Activated naive CD4-positive, alpha-beta T cell treated with anti-CD3 and anti-CD28 coated beads, Interleukin-2, amount 50 U/mL, for 72 hours (primary cell): ENCODE results near the gene RGS18. TPM values are rescaled to one million over a fixed set of nuclear protein-coding genes. Genes with fewer than 3 reads are reported as not detected.
A peak's percentile ranks its signal among the peaks of the same experiment; 100 is the strongest.
"Not testable (repeated sequence)": the region's sequence is repeated elsewhere in the genome, so short reads cannot be mapped to it uniquely, and the experiment has no call there.

Experiments
- ATAC-seq, 2 donors: fragments of 150-1000 bp; cut with Tn5 transposase; 2 replicates each; pipeline ENCODE4 v1.10.0; 2021; ENCODE audit warnings: mild to moderate bottlenecking in 2 of 2, moderate library complexity in 2 of 2
- DNase-seq, 2 donors: peaks; one replicate each; pipeline ENCODE4 v3.0.0; 2021 to 2022; ENCODE audit warnings: low spot score in 2 of 2
- H3K27ac Mint-ChIP-seq, 2 donors: one replicate each; pipeline ENCODE4 v1.8.0; 2022; ENCODE audit warnings: mild to moderate bottlenecking in 2 of 2, mixed read lengths in 2 of 2
- H3K36me3 Mint-ChIP-seq, 2 donors: one replicate each; pipeline ENCODE4 v1.8.0; 2022; ENCODE audit warnings: mixed read lengths in 2 of 2
- H3K9me3 Mint-ChIP-seq, 2 donors: one replicate each; pipeline ENCODE4 v1.8.0; 2022; ENCODE audit warnings: mixed read lengths in 2 of 2
- total RNA-seq, 2 donors: library from RNA; stranded (reverse); gene quantifications; one replicate each; pipeline ENCODE4 v1.2.3, GENCODE V29; 2022

Gene RGS18
- total RNA-seq, 2 donors from 2014 or later = 0.09 TPM; not detected in 1

DNA sequence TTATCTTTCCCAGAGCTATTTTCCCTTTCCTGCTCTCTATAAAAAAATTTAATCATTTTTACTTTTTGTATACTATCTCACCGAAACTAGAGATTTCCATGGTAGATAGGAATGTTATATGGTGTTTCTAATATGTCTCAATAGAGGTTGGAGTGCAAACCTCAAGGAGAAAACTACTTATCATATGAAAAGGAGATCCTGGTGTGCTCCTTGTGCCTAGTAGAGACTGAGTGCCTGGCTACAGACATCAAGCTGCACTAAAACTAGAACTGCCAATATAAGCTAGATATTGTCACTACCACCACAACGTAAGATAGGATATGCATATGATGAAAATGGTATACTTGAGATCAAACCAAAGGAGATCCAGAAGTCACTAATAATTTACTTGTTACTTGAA, 67.0 kb downstream of the RGS18 start:
- DNase-seq (no peak), ATAC-seq (no peak)
- H3K36me3 Mint-ChIP-seq = no peaks in the 10 kb centered on the region
- H3K27ac Mint-ChIP-seq = no peak overlapping the region
- peaks cover 4 to 6% of the 10 kb centered on the region in 2 donors for H3K9me3 Mint-ChIP-seq

DNA sequence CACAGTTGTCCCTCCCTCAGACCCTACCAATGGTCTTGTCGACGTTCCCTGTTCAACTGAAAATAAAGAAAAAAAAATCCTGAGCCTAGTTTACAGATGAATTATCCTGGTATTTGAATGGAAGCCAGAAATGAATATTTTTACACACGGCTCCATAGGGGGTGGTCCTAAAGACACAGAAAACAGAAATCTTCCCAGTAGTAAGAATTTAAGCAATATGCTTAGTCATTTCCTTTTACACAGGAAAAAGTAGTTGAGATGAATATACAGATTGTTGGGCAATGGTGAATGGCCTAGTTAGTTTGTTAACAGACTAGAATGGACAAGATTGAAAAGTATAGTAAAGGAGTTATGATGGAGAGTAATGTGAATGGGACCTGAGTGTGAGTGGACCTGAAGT, 67.4 kb downstream of the RGS18 start:
- DNase-seq = no peak
- peak overlapping the region in 1 of 2 donors; percentile 11 for H3K27ac Mint-ChIP-seq
- no peaks in the 10 kb centered on the region for H3K36me3 Mint-ChIP-seq
- ATAC-seq = no peak
- peaks cover 1 to 4% of the 10 kb centered on the region in 2 donors for H3K9me3 Mint-ChIP-seq

DNA sequence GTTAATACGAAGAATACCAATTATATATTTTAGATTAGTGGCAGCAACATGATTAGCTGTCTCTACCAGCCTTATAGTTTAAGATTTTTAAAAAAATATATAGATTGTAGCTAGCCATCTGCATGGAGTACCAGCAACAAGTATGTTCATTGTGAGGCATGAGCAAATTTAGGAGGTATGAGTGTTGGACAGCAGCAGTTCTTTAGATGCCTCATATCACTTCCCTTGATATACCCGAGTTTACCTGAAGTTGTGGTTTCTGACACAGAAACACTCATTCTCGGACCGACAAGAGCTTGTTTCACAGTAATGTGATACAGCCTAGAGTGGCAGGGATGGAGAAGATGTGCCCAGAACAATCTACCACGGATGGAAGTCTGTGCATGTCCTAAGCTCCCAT, 69.1 kb downstream of the RGS18 start:
- Mint-ChIP-seq H3K27ac (no peak overlapping the region), H3K36me3 (no peaks in the 10 kb centered on the region), H3K9me3 (peaks cover 0 to 4% of the 10 kb centered on the region in 2 donors)
- no peak for DNase-seq
- no peak for ATAC-seq

DNA sequence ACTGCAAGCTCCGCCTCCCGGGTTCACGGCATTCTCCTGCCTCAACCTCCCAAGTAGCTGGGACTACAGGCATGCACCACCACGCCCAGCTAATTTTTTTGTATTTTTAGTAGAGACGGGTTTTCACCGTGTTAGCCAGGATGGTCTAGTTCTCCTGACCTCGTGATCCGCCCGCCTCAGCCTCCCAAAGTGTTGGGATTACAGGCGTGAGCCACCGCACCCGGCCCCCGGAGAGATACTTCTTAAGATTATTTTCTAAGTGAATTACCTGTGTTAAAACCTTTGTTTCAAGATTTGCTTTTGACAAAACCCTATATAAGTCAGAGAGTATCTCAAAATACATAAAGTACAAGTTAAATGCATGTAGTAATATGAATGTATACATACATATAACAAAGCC, 69.7 kb downstream of the RGS18 start:
- not testable (repeated sequence) for H3K36me3 Mint-ChIP-seq, ATAC-seq, DNase-seq, H3K27ac Mint-ChIP-seq, H3K9me3 Mint-ChIP-seq

DNA sequence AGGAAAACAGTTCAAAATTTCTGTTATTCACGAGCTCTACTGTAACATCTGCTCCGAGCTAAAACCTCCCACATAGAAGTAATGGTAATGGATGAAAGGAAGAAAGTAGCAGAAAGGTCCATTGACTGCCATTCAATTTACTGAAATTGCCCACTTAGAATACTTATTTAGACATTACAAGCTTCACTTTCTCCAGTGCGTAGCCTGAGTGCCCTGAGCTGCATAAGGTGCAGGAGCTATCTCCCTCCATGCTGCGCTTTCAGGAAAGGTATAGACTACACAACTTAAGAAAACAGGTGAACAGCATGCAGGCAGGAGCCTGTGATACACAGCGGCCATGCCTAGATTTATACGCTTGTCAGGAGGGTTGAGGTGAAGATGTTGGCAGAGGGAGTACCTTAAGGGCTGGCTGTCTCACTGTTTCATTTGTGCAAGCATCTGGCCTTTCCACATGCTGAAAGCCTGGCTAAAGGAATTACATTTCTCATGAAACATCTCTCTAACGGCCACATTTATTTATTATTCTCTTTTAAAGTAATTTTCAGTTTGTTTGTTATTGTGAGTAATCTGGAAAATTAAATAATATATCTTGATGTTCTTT, 74.7 kb downstream of the RGS18 start:
- Mint-ChIP-seq H3K36me3 (no peaks in the 10 kb centered on the region), H3K9me3 (peaks cover 0 to 5% of the 10 kb centered on the region in 2 donors), H3K27ac (no peak overlapping the region)

GRCh38 chr1:192235127-192235526, 76.9 kb downstream of the RGS18 start:
- ATAC-seq (no peak), DNase-seq (no peak)
- H3K9me3 Mint-ChIP-seq = peaks cover 0 to 5% of the 10 kb centered on the region in 2 donors
- H3K36me3 Mint-ChIP-seq = no peaks in the 10 kb centered on the region
- H3K27ac Mint-ChIP-seq = no peak overlapping the region

More for the DNA sequence above, 74.7 kb downstream of the RGS18 start:
- no peak for ATAC-seq
- no peak for DNase-seq

Other genes starting within 250 kb of the RGS18 start
- gene RGS21, start 158.5 kb downstream of the RGS18 start, total RNA-seq = not detected